ENCODE measurements around the gene CDC20.

DNA sequence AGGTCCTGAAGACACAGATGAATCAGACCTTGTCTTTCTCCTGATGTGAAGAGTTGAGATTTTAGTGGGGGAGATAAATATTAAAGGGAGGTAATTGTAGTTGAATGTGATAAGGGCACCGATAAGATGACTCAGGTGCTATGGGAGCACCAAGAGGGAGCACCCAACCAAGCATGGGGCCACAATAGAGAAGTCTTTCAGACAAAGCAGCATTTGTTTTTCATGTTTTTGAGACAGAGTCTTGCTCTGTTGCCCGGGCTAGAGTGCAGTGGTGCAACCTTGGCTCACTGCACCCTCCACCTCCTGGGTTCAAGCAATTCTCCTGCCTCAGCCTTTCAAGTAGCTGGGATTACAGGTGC is 47.1 kb downstream of the CDC20 start:
- TF ChIP-seq POLR2AphosphoS5 (IDR thresholded peaks at IDR 0.05; ENCODE audit: borderline replicate concordance, low read depth, low read length) (no peak), EZH2 (IDR thresholded peaks at IDR 0.05) (no peak)
